AG04450 (cell line): ENCODE results near the gene IMMP2L. TPM values are rescaled to one million over a fixed set of nuclear protein-coding genes. Genes with fewer than 3 reads are reported as not detected.

Experiments used
- CTCF ChIA-PET: fragments of 300-600, 350-600 bp; formaldehyde crosslinking; extraction: SDS; loops from one replicate; lab custom pipeline; 2022; ENCODE audit warnings: antibody characterized with exemption, inconsistent platforms; lab: Charles Lee
- POLR2A ChIA-PET: fragments of 350-600 bp; formaldehyde crosslinking; extraction: SDS; loops from one replicate; lab custom pipeline; 2021; ENCODE audit warnings: antibody characterized with exemption, inconsistent platforms; lab: Yijun Ruan, JAX
- DNase-seq: peaks from one replicate; pipeline ENCODE4 v3.0.0-alpha.2; 2011; ENCODE audit warnings: low read depth, low spot score
- H3K27ac ChIP-seq: one replicate; pipeline ENCODE4 v1.5.1; 2012; ENCODE audit warnings: low read depth, low read length, control low read depth
- H3K27me3 ChIP-seq: one replicate; pipeline ENCODE4 v1.6.0; 2012; ENCODE audit warnings: low read length; ENCODE audit not compliant: control insufficient read depth, insufficient read depth
- H3K4me3 ChIP-seq: 2 replicates; pipeline ENCODE4 v1.5.1; 2011; ENCODE audit warnings: mild to moderate bottlenecking, low read depth, low read length, control low read depth
- H3K9me3 ChIP-seq: 2 replicates; pipeline ENCODE4 v1.5.1; 2012; ENCODE audit warnings: low read length; ENCODE audit not compliant: control insufficient read depth, insufficient read depth
- polyA plus RNA-seq: library from polyadenylated mRNA; depleted of rRNA; stranded (reverse); fragments of >200 nt; gene quantifications from 2 replicates; pipeline ENCODE4 v1.2.3, GENCODE V29; 2011
- TF ChIP-seq, protein P1 (sequence below): IDR thresholded peaks from 2 replicates; pipeline ENCODE4 v1.5.1; 2011; ENCODE audit warnings: low read depth, low read length, control low read depth, inconsistent platforms

The IMMP2L gene
- polyA plus RNA-seq, 1 experiment = 8.0 TPM

DNA sequence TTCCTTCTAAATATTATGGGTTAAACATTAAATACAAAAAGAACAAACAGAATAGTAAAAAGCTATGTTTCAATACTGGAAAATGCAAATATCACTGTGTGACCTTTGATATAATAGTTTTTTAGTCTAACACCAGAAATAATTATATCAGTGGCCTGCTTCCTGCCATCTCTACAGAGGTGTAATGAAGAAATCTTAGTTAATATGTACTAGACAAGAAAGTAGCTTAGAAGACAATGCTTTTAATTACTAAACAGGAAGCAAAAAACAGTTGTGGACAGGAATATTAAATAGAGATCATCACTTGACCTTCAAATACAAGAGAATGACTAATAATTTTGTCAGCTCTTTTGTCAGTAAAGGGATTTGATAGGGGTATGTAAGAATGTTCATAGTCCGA is 518.7 kb downstream of the IMMP2L start:
- CTCF ChIA-PET = no interaction called here
- DNase-seq = no peak
- Histone ChIP-seq H3K27ac (no peak overlapping the region), H3K9me3 (no peaks in the 10 kb centered on the region), H3K4me3 (no peak overlapping the region), H3K27me3 (no peaks in the 10 kb centered on the region)
- POLR2A ChIA-PET = no interaction called here
- TF ChIP-seq, protein P1, sequence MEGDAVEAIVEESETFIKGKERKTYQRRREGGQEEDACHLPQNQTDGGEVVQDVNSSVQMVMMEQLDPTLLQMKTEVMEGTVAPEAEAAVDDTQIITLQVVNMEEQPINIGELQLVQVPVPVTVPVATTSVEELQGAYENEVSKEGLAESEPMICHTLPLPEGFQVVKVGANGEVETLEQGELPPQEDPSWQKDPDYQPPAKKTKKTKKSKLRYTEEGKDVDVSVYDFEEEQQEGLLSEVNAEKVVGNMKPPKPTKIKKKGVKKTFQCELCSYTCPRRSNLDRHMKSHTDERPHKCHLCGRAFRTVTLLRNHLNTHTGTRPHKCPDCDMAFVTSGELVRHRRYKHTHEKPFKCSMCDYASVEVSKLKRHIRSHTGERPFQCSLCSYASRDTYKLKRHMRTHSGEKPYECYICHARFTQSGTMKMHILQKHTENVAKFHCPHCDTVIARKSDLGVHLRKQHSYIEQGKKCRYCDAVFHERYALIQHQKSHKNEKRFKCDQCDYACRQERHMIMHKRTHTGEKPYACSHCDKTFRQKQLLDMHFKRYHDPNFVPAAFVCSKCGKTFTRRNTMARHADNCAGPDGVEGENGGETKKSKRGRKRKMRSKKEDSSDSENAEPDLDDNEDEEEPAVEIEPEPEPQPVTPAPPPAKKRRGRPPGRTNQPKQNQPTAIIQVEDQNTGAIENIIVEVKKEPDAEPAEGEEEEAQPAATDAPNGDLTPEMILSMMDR = no peak

DNA sequence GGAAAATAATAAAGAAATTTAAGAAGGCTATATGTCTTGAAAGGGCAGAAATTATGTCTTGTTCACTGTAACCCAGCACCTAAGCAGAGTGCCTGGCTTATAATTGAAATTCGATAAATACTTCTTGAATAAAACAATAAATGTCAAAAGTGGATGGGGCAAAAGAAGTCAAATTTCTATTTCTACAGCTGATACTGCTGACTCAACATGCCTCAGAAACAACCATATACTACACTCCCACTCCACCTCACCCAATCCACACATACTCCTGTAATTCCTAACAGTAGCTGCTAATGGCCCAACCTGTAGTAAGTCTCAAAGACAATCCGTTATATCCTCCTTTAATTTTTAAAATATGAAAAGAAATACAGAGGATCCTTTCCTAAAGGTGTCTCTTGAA is 519.5 kb downstream of the IMMP2L start:
- DNase-seq = no peak
- CTCF ChIA-PET = interaction anchor here (0.6 kb wide), 1 partner anchor 142 kb away, joined by 3 read pairs; no protein-coding TSS in a partner anchor
- Histone ChIP-seq H3K27me3 (no peaks in the 10 kb centered on the region), H3K4me3 (no peak overlapping the region), H3K27ac (no peak overlapping the region), H3K9me3 (no peaks in the 10 kb centered on the region)
- TF ChIP-seq, protein P1 = no peak
- POLR2A ChIA-PET = interaction anchor here (0.5 kb wide), 1 partner anchor 30 kb away, joined by 3 read pairs; no protein-coding TSS in a partner anchor

- H3K27me3 ChIP-seq = no peaks in the 10 kb centered on the region
- TF ChIP-seq, protein P1 = no peak
- no peaks in the 10 kb centered on the region for H3K9me3 ChIP-seq
- POLR2A ChIA-PET = no interaction called here
- CTCF ChIA-PET = no interaction called here
- no peak for DNase-seq
- H3K4me3 ChIP-seq = no peak overlapping the region
- H3K27ac ChIP-seq = no peak overlapping the region
Observed at GRCh38 chr7:111041577-111041976, 520.7 kb downstream of the IMMP2L start.

GRCh38 chr7:111038185-111038584 is 524.1 kb downstream of the IMMP2L start:
- ChIA-PET CTCF (no interaction called here), POLR2A (no interaction called here)
- Histone ChIP-seq H3K9me3 (no peaks in the 10 kb centered on the region), H3K27me3 (no peaks in the 10 kb centered on the region), H3K4me3 (no peak overlapping the region), H3K27ac (no peak overlapping the region)
- DNase-seq = no peak
- TF ChIP-seq, protein P1 = no peak

- POLR2A ChIA-PET = no interaction called here
Observed at GRCh38 chr7:111031916-111032315, 530.4 kb downstream of the IMMP2L start.

More at GRCh38 chr7:111031916-111032315, 530.4 kb downstream of the IMMP2L start:
- no peak overlapping the region for H3K4me3 ChIP-seq
- CTCF ChIA-PET = interaction anchor here (0.6 kb wide), 1 partner anchor 1048 kb away, joined by 3 read pairs; no protein-coding TSS in a partner anchor
- TF ChIP-seq, protein P1 = no peak
- H3K27me3 ChIP-seq = no peaks in the 10 kb centered on the region
- DNase-seq = no peak
- H3K27ac ChIP-seq = no peak overlapping the region
- H3K9me3 ChIP-seq = no peaks in the 10 kb centered on the region
